Measurements from ENCODE around the gene DNM1.

GRCh38 chr9:128249558-128249907 lies 46.4 kb downstream of the DNM1 start:
- TF ChIP-seq, protein P1, sequence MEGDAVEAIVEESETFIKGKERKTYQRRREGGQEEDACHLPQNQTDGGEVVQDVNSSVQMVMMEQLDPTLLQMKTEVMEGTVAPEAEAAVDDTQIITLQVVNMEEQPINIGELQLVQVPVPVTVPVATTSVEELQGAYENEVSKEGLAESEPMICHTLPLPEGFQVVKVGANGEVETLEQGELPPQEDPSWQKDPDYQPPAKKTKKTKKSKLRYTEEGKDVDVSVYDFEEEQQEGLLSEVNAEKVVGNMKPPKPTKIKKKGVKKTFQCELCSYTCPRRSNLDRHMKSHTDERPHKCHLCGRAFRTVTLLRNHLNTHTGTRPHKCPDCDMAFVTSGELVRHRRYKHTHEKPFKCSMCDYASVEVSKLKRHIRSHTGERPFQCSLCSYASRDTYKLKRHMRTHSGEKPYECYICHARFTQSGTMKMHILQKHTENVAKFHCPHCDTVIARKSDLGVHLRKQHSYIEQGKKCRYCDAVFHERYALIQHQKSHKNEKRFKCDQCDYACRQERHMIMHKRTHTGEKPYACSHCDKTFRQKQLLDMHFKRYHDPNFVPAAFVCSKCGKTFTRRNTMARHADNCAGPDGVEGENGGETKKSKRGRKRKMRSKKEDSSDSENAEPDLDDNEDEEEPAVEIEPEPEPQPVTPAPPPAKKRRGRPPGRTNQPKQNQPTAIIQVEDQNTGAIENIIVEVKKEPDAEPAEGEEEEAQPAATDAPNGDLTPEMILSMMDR (IDR thresholded peaks at IDR 0.05; ENCODE audit: borderline replicate concordance, extremely low read depth, low read length, poor library complexity, severe bottlenecking): no peak
- TF ChIP-seq EZH2 (IDR thresholded peaks at IDR 0.05; ENCODE audit: borderline replicate concordance, low read depth, low read length, severe bottlenecking): no peak

Data from DND-41 (cell line).